Inflammatory macrophage treated with lipopolysaccharide for 4 hours (primary cell): ENCODE data around the gene TRAP1.

Experiments
- DNase-seq: peaks from one replicate; pipeline ENCODE4 v3.0.0-alpha.2; 2020

The TRAP1 gene

DNA sequence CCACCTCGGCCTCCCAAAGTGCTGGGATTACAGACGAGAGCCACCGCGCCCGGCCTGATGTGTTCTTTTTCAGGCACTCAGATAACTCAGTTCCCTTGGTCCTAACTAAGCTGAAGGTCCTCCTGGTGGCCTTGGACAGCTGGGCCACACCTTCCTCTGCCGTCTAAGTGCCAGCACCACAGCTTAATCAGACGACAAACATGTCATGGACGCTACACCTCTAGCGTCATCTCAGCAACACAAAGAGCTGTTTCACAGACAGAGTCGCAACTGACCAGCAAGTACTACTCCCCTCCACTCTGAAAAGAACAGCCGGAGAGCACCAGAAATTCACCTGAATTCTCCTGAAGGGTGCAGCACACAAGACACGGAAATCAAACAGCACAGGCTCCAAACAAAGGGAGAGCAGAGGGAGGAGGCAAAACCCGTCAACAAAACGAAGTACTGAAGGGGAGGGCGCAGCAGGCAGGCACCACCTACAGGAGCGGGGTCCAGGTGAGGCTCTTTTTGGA lies 4.4 kb downstream of the TRAP1 start:
- no peak for DNase-seq

DNA sequence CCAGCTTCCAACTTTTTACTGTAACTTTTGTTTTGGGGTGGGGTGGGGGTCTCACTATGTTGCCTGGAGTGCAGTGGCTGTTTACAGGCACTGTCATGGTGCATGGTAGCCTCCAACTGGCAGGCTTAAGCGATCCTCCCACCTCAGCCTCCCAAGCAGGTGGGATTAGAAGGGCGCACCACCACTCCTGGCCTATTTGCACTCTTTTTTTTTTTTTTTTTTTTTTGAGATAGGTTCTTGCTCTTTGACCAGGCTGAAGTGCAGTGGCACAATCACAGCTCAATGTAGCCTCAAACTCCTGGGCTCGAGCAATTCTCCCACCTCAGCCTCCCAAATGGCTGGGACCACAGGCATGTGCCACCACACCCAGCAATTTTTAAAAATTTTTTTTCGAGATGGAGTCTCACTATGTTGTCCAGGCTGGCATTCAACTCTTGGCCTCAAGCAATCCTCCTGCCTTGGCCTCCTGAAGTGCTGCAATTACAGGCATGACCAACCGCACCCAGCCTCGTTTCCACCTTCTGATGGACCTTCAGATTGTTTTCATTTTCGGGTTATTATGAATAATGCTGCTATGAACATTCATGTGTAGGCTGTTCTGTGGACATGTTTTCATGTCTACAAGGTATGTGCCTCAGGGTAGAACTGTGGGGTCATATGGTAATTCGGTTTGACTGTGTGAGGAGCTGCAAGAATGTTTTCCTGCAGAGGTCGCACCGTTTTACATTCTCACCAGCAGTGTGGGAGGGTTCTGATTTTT lies 10.9 kb downstream of the TRAP1 start:
- DNase-seq = no peak

DNA sequence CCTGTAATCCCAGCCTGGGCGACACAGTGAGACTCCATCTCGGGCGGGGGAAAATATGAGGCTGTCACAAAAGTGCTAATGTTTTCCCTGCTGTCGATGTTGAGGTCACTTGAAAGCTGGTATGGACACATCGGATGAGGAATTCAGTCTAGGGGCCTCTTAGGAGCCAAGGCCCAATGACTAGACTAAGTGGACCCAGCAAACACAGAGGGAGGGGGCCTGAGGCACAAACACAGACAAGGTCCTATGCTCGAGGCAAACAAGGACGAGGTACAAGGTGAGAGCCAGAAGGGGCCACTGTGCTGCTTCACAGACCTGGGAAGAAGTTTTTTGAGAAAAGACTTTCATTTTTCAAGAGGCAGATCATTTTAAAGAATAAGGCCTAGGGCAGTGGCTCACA lies 15.2 kb downstream of the TRAP1 start:
- DNase-seq = no peak

DNA sequence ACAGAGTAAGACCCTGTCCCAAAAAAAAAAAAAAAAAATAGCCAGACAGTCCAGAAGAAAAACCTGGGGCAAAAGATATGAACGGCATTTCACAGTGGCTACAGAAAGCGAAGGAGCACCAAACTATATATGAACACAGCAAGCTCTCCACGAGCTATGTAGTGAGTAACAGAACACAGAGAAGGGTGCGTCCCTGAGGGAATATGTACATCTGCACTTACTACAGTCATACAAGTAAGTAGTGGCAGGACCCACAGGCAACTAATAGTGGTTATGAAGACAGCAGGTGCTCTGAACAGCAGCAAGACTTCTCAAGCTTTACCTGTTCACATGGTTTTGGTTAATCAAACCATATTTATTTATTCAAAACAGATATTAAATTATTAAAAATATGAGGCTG lies 15.8 kb downstream of the TRAP1 start:
- DNase-seq = no peak

DNA sequence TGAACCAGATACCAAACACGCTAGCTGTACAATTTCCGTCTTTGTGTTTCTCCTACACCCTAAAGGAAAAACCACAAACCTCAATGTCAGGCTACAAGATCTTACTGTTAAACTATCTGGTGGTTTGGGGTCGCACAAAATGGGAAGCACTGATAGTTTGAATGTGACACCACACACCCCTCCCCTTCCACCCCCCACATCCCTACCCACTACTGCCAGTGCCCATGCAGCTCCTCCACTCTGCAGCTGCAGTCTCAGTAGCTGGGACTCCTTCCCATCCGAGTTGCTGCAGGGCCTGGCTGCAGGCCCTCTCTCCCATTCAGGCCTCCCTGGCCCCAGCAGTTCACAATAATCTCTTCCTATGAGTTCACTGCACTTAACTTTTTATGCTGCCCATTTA lies 18.4 kb downstream of the TRAP1 start:
- no peak for DNase-seq

DNA sequence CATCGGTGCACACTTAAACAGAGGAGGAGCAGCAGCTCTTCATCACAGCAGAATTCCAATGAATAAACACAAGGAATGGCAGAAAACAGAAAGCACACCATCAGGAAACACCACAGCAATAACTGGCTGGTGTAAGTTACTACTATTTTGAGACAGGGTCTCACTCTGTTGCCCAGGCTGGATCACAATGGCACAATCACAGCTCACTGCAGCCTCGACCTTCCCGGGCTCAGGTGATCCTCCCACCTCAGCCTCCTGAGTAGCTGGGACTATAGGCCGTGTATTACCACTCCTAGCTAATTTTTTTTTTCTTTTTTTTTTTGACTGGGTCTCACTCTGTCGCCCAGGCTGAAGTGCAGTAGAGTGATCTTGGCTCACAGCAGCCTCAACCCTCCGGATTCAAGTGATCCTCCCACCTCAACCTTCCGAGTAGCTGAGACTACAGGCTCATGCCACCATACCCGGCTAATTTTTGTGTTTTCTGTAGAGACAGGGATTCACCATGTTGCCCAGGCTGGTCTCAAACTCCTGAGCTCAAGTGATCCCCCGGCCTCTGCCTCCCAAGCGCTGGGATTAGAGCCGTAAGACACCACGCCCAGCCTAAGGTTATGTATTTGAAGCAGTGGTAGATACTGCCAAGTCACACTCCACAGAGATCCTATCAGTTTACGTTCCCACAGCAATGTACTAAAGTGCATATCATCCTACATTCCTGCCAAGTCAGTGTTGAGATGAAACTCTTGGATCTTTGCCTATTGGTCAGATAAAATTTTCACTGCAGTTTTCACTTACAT lies 20.7 kb downstream of the TRAP1 start:
- no peak for DNase-seq

DNA sequence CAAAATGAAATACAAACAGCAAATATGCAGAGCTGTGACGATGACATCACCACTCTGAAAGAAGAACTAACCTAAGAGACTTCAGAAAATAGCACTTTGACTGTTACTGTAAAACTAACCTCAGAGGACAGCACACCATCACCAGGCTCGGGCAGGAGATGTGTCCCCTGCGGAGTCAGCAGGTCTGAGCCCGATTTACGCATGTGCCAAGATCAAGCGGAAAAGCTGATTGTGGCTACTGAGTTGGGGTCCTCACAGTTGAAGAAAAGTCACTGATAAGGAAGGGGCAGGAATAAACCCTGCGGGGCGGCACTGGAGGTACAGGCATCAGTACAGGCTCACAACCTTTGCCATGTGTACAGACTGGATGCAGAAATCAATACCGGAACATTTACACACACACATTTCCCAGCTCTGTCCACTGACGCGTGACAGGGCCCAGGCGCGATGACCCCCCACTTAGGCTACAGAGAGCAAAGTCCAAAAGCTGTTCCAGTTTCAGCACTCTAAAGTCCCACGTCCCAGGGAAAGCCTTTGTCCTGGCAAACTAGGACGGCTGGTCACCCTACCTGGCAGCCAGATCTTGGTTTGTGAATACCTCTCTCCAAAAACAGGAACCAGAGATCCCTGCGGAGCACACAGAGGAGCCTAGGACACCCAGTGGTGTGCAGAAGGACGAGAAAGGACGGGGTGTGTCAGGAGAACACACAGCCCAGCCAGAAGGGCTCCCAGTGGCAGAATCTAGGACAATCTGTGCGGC lies 21.5 kb downstream of the TRAP1 start:
- peak; percentile 48 for DNase-seq

DNA sequence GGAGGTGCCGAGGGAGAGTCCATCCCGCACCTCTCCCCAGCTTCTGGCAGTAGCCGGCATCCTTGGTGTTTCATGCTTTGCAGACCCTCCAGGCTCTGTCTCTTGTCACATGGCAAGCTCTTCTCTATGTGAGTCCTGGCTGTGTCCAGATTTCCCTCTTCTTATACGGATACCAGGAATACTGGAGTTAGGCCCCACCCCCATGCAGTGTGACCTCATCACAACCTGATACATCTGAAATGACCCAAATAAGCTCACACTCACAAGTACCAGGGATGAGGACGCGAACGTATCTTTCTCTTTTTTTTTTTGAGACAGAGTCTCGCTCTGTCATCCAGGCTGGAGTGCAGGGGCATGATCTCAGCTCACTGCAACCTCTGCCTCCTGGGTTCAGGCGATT lies 23.3 kb downstream of the TRAP1 start:
- no peak for DNase-seq

DNA sequence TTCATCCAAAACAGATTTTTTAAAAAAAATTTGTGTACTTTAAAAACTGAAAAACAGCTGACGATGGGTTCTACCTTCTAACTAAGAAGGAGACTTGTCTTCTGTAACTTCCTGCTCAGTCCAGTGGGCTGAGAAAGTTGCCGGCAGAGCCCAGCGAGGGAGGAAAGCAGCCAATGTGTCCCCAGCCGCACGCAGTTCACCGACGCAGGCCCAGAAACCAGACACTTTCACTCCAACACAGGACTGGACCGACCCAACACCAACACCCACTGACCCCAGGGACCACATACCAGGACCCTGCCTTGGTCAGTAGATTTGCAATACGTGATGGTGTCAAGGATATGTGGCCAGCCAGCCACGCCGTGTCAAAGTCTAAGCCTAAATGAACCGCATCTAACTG lies 25.6 kb downstream of the TRAP1 start:
- no peak for DNase-seq

DNA sequence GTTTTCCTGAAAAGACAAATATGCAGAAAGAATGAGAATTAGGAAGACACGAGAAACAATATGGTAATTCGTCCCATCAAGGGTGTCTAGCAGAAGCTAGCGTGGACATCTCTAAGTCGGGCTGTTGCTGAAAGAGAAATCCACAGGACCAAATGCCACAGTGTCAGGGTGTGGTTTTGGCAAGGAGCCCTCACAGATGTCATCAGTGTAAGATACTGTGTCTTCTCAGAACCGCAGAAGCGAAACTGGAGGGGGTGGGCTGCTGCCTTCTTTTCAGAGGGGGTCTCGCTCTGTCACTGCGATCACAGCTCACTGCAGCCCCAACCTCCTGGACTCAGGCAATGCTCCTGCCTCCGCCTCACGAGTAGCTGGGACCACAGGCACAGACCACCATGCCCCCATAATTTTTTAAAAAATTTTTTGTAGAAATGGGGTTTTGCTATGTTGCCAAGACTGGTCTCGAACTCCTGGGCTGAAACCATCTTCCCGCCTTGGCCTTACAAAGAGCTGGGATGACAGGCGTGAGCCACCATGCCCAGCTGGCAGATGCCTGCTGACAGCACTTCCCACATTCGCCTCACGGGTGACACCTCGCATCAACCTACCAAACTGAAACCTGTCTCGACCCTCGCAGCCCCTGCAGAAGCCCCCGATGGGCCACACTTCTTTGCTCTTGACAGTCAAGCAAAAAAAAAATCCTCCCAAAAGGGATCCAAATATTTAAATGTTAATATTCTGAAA lies 26.2 kb downstream of the TRAP1 start:
- DNase-seq = peak; percentile 4

DNA sequence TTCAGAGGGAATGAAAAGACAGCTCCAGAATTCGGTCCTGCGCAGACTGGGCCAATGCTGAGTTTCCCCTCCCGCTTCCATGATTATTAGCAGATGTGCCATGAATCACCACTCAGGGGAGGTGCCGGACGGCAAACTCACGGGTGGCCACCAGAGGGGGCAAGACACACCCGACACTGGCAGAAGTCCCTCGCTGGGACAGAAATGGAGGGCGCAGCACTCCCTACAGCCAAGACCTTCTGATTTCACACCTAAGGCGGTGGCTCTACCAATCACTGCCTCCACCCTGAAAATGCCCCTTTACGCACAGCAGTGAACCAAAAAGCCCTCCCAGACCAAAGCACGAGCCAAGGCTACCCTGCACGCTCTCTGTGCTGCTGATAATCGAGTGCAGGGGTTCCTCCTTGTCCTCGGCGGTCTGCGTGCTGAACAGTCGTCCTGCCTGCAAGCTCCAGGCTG lies 26.8 kb downstream of the TRAP1 start:
- DNase-seq = peak; percentile 80

DNA sequence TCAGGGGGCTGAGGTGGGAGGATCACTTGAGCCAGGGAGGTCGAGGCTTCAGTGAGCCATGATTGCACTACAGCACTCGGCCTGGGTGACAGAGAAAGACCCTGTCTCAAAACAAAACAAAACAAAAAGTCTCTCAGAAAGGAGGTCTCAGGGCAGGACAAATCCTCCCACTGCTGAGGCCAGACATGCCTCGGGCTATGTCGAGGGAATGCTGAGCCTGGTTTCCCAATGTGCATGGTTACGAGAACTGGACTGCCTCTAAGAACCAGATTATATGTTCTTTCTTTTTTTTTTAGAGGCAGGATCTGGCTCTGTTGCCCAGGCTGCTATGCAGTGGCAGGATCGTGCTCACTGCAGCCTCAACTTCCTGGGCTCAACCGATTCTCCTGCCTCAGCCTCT lies 27.6 kb downstream of the TRAP1 start:
- no peak for DNase-seq

DNA sequence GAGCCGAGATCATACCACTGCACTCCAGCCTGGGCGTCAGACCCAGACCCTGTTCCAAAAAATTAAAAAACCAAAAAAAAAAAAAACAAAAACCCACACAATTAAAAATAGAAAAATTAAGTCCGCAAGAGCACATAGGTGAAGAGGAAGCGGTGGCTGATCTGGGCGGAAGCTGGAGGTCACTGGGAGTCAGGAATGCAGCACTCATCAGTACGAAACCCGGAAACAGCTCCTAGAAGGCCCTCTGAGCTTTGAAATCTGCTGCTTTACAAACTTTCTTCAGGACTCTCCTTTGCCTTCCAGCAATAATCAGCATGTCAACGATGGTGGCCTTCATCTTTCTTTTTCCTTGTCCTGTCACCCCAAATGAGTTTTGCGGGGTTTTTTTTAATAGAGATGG lies 29.5 kb downstream of the TRAP1 start:
- no peak for DNase-seq

DNA sequence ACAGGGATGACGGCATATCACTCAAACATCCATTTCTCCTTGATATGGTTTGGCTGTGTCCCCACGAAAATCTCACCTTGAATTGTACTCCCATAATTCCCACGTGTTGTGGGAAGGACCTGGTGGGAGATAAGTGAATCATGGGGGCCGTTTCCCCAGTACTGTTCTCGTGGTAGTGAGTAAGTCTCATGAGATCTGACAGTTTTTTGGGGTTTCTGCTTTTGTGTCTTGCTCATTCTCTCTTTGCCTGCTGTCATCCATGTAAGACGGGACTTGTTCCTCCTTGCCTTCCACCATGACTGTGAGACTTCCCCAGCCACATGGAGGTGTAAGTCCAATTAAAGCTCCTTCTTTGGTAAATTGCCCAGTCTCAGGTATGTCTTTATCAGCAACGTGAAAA lies 30.3 kb downstream of the TRAP1 start:
- peak; percentile 28 for DNase-seq

DNA sequence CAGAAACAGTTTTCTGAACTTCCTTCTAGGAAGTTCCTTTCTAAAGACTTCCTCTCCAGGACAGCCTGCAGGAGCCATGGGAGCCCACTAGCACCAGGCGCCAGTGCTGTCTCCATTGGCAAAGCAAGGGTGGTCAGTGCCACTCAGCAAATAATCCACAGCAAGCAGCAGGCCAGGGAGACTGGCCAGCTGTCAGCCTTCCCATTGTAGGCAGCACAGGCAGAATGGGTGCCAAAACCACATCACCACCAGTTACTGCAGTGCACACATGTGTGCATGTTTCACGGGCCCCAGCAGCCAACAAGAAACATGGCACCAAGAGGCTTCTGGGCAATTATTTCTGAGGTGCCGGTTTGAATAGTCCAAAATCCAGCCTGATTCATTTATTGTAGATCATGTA lies 36.1 kb downstream of the TRAP1 start:
- DNase-seq = no peak

DNA sequence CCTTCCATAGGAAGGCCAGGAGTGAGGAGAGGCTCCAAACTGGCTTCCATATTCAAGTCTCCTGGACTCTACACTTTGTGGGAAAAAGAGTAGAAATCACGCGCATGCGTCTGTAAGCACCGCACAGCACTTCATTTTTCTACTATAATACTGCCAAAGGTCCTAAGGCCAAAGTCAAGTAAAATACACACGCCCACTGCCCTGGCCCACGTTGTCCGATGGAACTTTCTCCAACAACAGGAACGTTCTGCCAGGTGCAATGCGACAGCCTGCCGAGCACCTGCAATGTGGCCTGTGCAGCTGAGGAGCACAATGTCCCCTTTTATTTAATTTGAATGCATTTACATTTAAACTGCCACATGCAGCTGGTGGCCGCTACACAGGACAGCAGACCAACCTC lies 39.3 kb downstream of the TRAP1 start:
- no peak for DNase-seq

DNA sequence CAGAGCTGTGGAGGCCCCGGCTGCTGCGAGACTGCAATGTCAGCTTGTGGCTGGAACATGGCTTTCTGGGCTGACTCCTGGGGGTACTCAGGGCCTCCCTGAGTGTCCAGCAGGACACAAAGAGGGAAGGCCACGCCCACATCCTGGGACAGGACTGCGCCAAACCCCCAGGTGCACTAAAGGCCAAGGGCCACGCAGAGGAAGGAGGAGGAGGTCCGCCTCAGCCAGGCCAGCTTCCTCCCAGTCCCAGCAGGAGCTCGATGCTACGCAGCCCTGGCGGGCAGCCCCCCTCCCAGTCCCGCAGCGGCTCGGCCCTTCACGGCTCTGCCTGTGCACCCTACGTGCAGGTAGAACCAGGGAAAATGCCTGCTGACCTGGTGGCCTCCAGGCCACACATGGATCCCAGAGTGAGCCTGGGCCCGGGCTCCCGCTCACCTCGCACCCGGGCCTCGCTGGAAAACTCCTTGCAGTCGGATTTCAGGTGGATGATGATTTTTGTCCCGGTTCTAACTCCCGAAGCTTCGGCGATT lies 41.7 kb downstream of the TRAP1 start:
- no peak for DNase-seq

DNA sequence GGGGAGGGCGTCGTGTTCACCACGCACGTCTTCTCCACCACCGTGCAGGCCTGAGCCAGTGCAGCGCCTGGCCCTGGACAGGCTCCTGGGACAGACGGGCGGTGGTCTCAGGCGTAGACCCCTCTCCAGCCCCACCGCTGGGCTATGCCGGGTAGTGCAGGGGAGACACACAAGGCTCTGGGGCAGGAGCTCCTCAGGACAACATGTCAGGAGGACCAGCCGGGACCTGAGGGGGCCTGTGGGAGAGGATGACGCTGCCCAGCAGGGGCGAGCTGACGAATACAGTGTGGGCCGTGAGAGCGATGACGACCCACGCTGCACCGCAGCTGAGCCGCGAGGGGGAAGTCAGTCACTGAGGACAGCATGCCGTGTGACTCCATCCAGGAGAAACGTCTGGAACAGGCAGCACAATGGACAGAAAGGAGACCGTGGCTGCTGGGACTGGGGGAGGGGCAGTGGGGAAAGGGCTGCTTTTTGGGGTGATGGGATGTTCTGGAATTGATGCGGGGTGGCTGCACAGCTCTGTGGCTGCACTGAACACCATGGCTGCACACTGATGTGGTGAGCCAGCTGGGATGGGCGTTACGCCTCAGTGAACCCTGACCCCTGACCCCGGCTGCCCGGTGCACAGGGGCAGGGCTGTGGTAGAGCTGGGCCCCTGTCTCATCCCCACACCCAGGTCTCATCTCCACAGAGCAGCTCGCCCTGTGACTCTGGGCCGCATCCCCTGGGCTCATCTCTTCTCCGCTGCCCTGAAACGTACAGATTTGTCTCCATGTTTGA lies 42.6 kb downstream of the TRAP1 start:
- DNase-seq = no peak

DNA sequence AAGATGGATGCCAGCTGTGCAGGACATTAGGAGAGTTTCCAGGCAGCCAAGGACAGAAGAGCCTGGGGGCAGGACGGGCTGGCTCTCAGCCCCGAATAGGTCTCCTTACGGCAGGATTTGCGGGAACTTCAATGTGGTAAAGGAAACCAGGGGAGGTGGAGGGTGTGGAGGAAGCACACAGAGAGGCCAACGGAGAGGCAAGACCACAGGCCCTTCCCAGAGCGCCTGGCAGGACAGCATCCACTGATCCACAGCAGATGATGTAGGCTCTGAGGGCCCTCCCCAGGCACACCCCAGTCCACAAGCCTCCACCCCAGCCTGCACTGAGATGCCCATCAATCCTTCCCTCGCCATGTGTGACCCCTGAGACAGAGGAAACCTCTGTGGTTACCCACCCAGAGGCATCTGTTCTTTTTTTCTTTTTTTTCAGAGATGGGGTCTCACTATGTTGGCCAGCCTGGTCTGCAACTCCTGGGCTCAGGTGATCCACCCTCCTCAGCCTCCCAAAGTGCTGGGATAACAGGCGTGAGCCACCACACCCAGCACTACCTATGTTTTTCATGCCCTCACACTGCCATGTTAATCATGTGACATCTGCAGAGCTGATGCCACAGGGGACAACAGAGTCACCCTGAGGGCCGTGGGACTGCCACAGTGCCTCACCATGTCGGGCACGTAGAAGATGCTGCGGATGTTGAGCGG lies 43.5 kb downstream of the TRAP1 start:
- DNase-seq = no peak

DNA sequence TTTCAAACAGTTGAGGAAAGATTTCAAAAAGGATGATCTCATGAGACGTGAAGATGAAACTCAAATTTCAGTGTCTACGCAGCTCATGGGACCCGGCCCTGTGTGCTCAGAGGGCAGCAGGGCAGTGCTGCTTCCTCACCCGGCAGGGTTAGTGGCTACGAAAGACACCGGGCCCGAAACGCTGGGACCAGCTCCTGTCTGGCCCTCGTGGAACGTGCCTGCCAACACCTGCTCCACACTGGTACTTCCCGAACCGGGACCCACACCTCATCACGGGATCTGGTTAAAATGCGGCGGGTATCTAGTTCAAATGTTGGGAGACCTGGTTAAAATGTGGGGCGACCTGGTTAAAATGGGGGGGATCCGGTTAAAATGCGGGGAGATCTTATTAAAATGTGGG lies 44.1 kb downstream of the TRAP1 start:
- DNase-seq = no peak

DNA sequence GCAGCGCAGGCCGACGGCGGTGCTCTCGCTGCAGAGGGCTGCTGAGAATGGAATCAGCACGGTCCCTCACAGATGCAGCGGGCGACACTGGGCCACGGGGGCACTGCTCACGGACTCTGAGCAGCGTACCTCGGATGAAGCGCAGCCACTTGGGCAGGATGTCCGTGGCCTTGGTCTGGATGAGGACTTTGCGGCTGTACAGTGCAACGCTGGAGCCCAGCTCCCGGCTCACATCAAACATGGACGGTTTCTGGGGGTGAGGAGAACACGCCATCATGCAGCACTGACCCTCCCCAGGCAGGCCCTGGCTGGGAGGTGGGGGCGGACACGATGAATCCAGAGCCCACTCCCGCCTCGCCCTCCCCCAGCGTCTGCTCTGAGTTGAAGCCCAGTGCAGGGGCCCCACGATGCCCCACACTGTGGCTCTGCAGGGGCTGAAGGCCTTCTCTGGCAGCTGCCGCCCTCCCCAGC lies 44.7 kb downstream of the TRAP1 start:
- DNase-seq = no peak
